Stomach smooth muscle (tissue), 2 donors: ENCODE measurements around the gene MED27.

ENCODE experiments used
- H3K27ac ChIP-seq: one replicate; pipeline ENCODE4 v1.7.0; 2013; ENCODE audit warnings: mild to moderate bottlenecking, low read length, inconsistent platforms
- H3K27me3 ChIP-seq, 2 donors: one replicate each; pipeline ENCODE4 v1.7.0; 2013; ENCODE audit warnings: low read length in 2 of 2; ENCODE audit not compliant: insufficient read depth in 2 of 2, control insufficient read depth in 1 of 2
- H3K36me3 ChIP-seq, 2 donors: one replicate each; pipeline ENCODE4 v1.7.0; 2013; ENCODE audit warnings: low read length in 2 of 2; ENCODE audit not compliant: control insufficient read depth in 2 of 2, insufficient read depth in 2 of 2
- H3K4me1 ChIP-seq: one replicate; pipeline ENCODE4 v1.7.0; 2013; ENCODE audit warnings: low read length; ENCODE audit not compliant: control insufficient read depth, insufficient read depth
- H3K4me3 ChIP-seq, 2 donors: one replicate each; pipeline ENCODE4 v1.7.0; 2013; ENCODE audit warnings: low read length in 2 of 2
- H3K9ac ChIP-seq, 2 donors: one replicate each; pipeline ENCODE4 v1.7.0; 2013; ENCODE audit warnings: low read length in 2 of 2, mild to moderate bottlenecking in 1 of 2
- H3K9me3 ChIP-seq, 2 donors: one replicate each; pipeline ENCODE4 v1.7.0; 2013; ENCODE audit warnings: low read length in 2 of 2; ENCODE audit not compliant: control insufficient read depth in 2 of 2
- donor health status: healthy.
- donor health status: Pancreatic carcinoma.

MED27 gene

GRCh38 chr9:131917009-131917408 lies 162.7 kb downstream of the MED27 start:
- Histone ChIP-seq H3K4me3 (no peak overlapping the region), H3K9me3 (no peaks in the 10 kb centered on the region), H3K27me3 (no peaks in the 10 kb centered on the region), H3K27ac (no peak overlapping the region), H3K36me3 (peaks cover 0 to 2% of the 10 kb centered on the region in 2 donors), H3K4me1 (peaks cover 2% of the 10 kb centered on the region), H3K9ac (no peak overlapping the region)

GRCh38 chr9:131915181-131915580 lies 164.5 kb downstream of the MED27 start:
- Histone ChIP-seq H3K4me3 (no peak overlapping the region), H3K9me3 (no peaks in the 10 kb centered on the region), H3K36me3 (no peaks in the 10 kb centered on the region), H3K27me3 (no peaks in the 10 kb centered on the region), H3K4me1 (peaks cover 2% of the 10 kb centered on the region), H3K27ac (no peak overlapping the region), H3K9ac (no peak overlapping the region)

- Histone ChIP-seq H3K9me3 (no peaks in the 10 kb centered on the region), H3K4me1 (no peaks in the 10 kb centered on the region), H3K27ac (no peak overlapping the region), H3K27me3 (no peaks in the 10 kb centered on the region), H3K9ac (no peak overlapping the region), H3K36me3 (no peaks in the 10 kb centered on the region), H3K4me3 (no peak overlapping the region)
Measured at GRCh38 chr9:131912671-131913070, 167.0 kb downstream of the MED27 start.

- Histone ChIP-seq H3K36me3 (no peaks in the 10 kb centered on the region), H3K4me1 (no peaks in the 10 kb centered on the region), H3K9ac (no peak overlapping the region), H3K27me3 (no peaks in the 10 kb centered on the region), H3K4me3 (no peak overlapping the region), H3K9me3 (no peaks in the 10 kb centered on the region), H3K27ac (no peak overlapping the region)
Measured at GRCh38 chr9:131912069-131912468, 167.6 kb downstream of the MED27 start.

GRCh38 chr9:131910572-131910971 lies 169.1 kb downstream of the MED27 start:
- H3K9me3 ChIP-seq: no peaks in the 10 kb centered on the region
- H3K9ac ChIP-seq: no peak overlapping the region
- no peak overlapping the region for H3K4me3 ChIP-seq
- no peak overlapping the region for H3K27ac ChIP-seq
- H3K36me3 ChIP-seq: no peaks in the 10 kb centered on the region
- no peaks in the 10 kb centered on the region for H3K27me3 ChIP-seq
- no peaks in the 10 kb centered on the region for H3K4me1 ChIP-seq

GRCh38 chr9:131905144-131905543 lies 174.5 kb downstream of the MED27 start:
- H3K9me3 ChIP-seq: no peaks in the 10 kb centered on the region
- no peaks in the 10 kb centered on the region for H3K27me3 ChIP-seq
- no peak overlapping the region for H3K9ac ChIP-seq
- no peaks in the 10 kb centered on the region for H3K36me3 ChIP-seq
- no peak overlapping the region for H3K27ac ChIP-seq
- no peaks in the 10 kb centered on the region for H3K4me1 ChIP-seq
- no peak overlapping the region for H3K4me3 ChIP-seq

GRCh38 chr9:131899296-131900228 lies 180.1 kb downstream of the MED27 start:
- Histone ChIP-seq H3K4me3 (no peak overlapping the region), H3K4me1 (no peaks in the 10 kb centered on the region), H3K36me3 (no peaks in the 10 kb centered on the region), H3K9ac (no peak overlapping the region), H3K9me3 (no peaks in the 10 kb centered on the region), H3K27me3 (no peaks in the 10 kb centered on the region), H3K27ac (no peak overlapping the region)

- H3K36me3 ChIP-seq: peaks cover 9 to 14% of the 10 kb centered on the region in 2 donors
- H3K4me1 ChIP-seq: peaks cover 10% of the 10 kb centered on the region
- no peaks in the 10 kb centered on the region for H3K9me3 ChIP-seq
- H3K9ac ChIP-seq: no peak overlapping the region
- no peaks in the 10 kb centered on the region for H3K27me3 ChIP-seq
- no peak overlapping the region for H3K4me3 ChIP-seq
- H3K27ac ChIP-seq: no peak overlapping the region
Measured at GRCh38 chr9:131892902-131893500, 186.7 kb downstream of the MED27 start.

- H3K4me3 ChIP-seq: no peak overlapping the region
- no peak overlapping the region for H3K9ac ChIP-seq
- peaks cover 14% of the 10 kb centered on the region for H3K4me1 ChIP-seq
- no peak overlapping the region for H3K27ac ChIP-seq
- no peaks in the 10 kb centered on the region for H3K9me3 ChIP-seq
- peaks cover 9 to 15% of the 10 kb centered on the region in 2 donors for H3K36me3 ChIP-seq
- no peaks in the 10 kb centered on the region for H3K27me3 ChIP-seq
Measured at GRCh38 chr9:131892162-131892707, 187.4 kb downstream of the MED27 start.

- Histone ChIP-seq H3K27ac (no peak overlapping the region), H3K9me3 (no peaks in the 10 kb centered on the region), H3K4me1 (peaks cover 14% of the 10 kb centered on the region), H3K36me3 (peaks cover 9 to 15% of the 10 kb centered on the region in 2 donors), H3K27me3 (no peaks in the 10 kb centered on the region), H3K9ac (no peak overlapping the region), H3K4me3 (no peak overlapping the region)
Measured at GRCh38 chr9:131891598-131891997, 188.1 kb downstream of the MED27 start.
